Measurements from ENCODE around the gene NAXE. TPM values are rescaled to one million over a fixed set of nuclear protein-coding genes. Genes with fewer than 3 reads are reported as not detected.
A peak's percentile ranks its signal among the peaks of the same experiment; 100 is the strongest.

Gene NAXE
- polyA plus RNA-seq, 3 donors from 2014 or later: 141 to 239 (median 202) TPM

DNA sequence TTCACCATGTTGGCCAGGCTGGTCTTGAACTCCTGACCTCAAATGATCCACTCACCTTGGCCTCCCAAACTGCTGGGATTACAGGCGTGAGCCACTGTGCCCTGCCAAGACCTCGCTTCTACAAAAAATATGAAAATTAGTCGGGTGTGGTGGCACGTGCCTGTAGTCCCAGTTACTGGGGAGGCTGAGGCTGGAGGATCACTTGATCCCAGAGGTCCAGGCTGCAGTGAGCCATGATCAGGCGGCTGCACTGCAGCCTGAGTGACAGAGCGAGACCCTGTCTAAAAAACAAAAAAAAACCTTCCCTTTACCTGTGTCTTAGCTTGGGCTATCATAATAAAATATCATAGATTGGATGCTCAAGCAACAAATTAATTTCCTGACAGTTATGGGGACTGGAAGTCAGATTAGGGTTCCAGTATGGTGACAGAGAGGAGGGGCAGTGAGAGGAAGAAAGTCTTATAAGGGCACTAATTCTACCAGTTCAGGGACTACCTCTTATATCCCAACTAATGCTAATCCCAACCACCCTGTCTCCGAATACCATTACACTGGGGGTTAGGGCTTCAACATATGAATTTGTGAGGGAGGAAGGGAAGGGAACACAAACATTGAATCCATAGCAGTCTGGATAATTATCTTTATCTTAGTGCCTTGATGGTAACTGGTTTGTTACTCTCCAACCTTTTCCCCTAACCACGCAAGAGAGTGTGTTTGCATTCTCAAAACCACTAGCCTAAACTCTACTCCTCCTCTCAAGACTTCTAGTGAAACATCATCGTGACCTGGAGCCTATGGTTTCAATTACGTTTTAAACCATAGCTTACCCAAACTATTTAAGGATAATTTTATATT lies 1.0 kb upstream of the NAXE start:
- H3K36me3 Mint-ChIP-seq: peaks cover 3 to 7% (median 6%) of the 10 kb centered on the region in 3 donors
- no peaks in the 10 kb centered on the region for H3K9me3 Mint-ChIP-seq
- H3K27ac Mint-ChIP-seq: peak overlapping the region; percentile 90 to 96 (median 94)
- H3K27me3 Mint-ChIP-seq (ENCODE audit: low read depth in 3 of 3): peaks cover 2% of the 10 kb centered on the region in 3 donors
- peaks cover 17 to 21% of the 10 kb centered on the region in 2 donors for H3K4me1 Mint-ChIP-seq
- no peak for DNase-seq
- H3K4me3 Mint-ChIP-seq: peak overlapping the region; percentile 88 to 93 (median 91)

GRCh38 chr1:156591181-156591431 lies 470 bp upstream of the NAXE start:
- peaks cover 17 to 21% of the 10 kb centered on the region in 2 donors for H3K4me1 Mint-ChIP-seq
- H3K9me3 Mint-ChIP-seq: no peaks in the 10 kb centered on the region
- H3K27me3 Mint-ChIP-seq (ENCODE audit: low read depth in 3 of 3): peaks cover 2% of the 10 kb centered on the region in 3 donors
- H3K36me3 Mint-ChIP-seq: peaks cover 3 to 8% (median 8%) of the 10 kb centered on the region in 3 donors
- peak overlapping the region; percentile 90 to 96 (median 94) for H3K27ac Mint-ChIP-seq
- no peak for DNase-seq
- peak overlapping the region; percentile 88 to 93 (median 91) for H3K4me3 Mint-ChIP-seq

GRCh38 chr1:156592158-156592909 lies 758 bp downstream of the NAXE start:
- Mint-ChIP-seq H3K27ac (peak overlapping the region; percentile 57 to 90 (median 78)), H3K9me3 (no peaks in the 10 kb centered on the region), H3K27me3 (ENCODE audit: low read depth in 3 of 3) (peaks cover 2% of the 10 kb centered on the region in 3 donors), H3K4me1 (peaks cover 17 to 21% of the 10 kb centered on the region in 2 donors), H3K4me3 (peak overlapping the region; percentile 88 to 93 (median 91)), H3K36me3 (peaks cover 3 to 18% (median 8%) of the 10 kb centered on the region in 3 donors)
- DNase-seq: no peak

- peaks cover 17 to 21% of the 10 kb centered on the region in 2 donors for H3K4me1 Mint-ChIP-seq
- H3K36me3 Mint-ChIP-seq: peaks cover 3 to 18% (median 8%) of the 10 kb centered on the region in 3 donors
- peaks cover 2% of the 10 kb centered on the region in 3 donors for H3K27me3 Mint-ChIP-seq (ENCODE audit: low read depth in 3 of 3)
- no peak for DNase-seq
- H3K4me3 Mint-ChIP-seq: peak overlapping the region; percentile 88 to 93 (median 91)
- peak overlapping the region; percentile 53 to 82 (median 70) for H3K27ac Mint-ChIP-seq
- H3K9me3 Mint-ChIP-seq: no peaks in the 10 kb centered on the region
Observed at GRCh38 chr1:156592910-156593660, 1.5 kb downstream of the NAXE start.

GRCh38 chr1:156593661-156593989 lies 2.0 kb downstream of the NAXE start:
- Mint-ChIP-seq H3K4me1 (peaks cover 17 to 21% of the 10 kb centered on the region in 2 donors), H3K27me3 (ENCODE audit: low read depth in 3 of 3) (peaks cover 2% of the 10 kb centered on the region in 3 donors), H3K4me3 (peak overlapping the region in 1 of 5 donors; percentile 89), H3K27ac (no peak overlapping the region), H3K9me3 (no peaks in the 10 kb centered on the region), H3K36me3 (peaks cover 6 to 18% (median 8%) of the 10 kb centered on the region in 3 donors)
- DNase-seq: no peak

DNA sequence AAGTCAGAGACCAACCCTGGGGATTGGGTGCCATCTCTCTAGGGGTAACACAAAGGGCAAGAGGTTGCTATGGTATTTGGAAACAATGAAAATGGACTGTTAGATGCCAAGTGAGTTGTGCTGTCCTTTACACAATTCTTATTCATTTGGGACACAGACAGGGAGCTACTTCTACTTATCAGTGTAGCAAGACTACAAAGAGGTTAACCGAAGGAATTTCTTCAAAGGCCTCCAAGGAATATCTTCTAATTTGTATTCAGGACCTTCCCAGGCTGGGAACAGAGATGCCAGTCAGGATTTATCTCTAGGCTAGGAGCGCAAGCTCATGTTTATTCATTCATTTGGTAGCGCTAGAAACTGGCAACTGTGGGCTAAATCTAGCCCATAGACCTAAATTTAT lies 2.6 kb downstream of the NAXE start:
- H3K27me3 Mint-ChIP-seq (ENCODE audit: low read depth in 3 of 3): peaks cover 2% of the 10 kb centered on the region in 3 donors

DNA sequence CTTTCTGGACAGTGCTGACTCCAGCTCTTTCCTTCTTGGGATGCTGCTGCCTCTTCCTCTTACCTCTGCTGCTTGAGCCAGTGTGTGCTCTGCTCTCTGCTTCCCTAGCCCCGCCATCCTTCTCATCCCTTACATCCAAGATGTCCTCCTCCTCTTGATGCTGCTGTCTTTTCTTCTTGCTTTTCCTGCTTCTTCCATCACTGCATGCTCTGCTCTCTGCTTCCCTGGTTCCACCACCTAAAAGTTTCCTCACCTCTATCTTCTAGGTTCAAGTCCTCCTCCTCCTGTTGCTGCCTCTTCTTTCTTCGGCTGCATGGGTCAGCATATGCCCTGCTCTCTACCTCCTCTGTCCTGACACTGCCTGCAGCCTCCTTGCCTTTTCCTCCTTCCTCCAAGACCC lies 3.4 kb downstream of the NAXE start:
- peaks cover 8 to 18% (median 9%) of the 10 kb centered on the region in 3 donors for H3K36me3 Mint-ChIP-seq
- peak overlapping the region in 1 of 5 donors; percentile 33 for H3K4me3 Mint-ChIP-seq
- peaks cover 2% of the 10 kb centered on the region in 3 donors for H3K27me3 Mint-ChIP-seq (ENCODE audit: low read depth in 3 of 3)
- no peak for DNase-seq
- peaks cover 17 to 21% of the 10 kb centered on the region in 2 donors for H3K4me1 Mint-ChIP-seq
- no peaks in the 10 kb centered on the region for H3K9me3 Mint-ChIP-seq
- peak overlapping the region in 4 of 6 donors; percentile 15 to 74 (median 48) for H3K27ac Mint-ChIP-seq

More for the DNA sequence above, 2.6 kb downstream of the NAXE start:
- peaks cover 8 to 18% (median 9%) of the 10 kb centered on the region in 3 donors for H3K36me3 Mint-ChIP-seq
- H3K9me3 Mint-ChIP-seq: no peaks in the 10 kb centered on the region
- H3K4me1 Mint-ChIP-seq: peaks cover 17 to 21% of the 10 kb centered on the region in 2 donors
- peak overlapping the region in 1 of 5 donors; percentile 15 for H3K4me3 Mint-ChIP-seq
- peak overlapping the region in 2 of 6 donors; percentile 21 to 39 for H3K27ac Mint-ChIP-seq
- DNase-seq: no peak

GRCh38 chr1:156596426-156596825 lies 4.8 kb downstream of the NAXE start:
- Mint-ChIP-seq H3K9me3 (no peaks in the 10 kb centered on the region), H3K27me3 (ENCODE audit: low read depth in 3 of 3) (peaks cover under 1 to 3% (median under 1%) of the 10 kb centered on the region in 3 donors), H3K27ac (peak overlapping the region in 3 of 6 donors; percentile 23 to 62 (median 53)), H3K36me3 (peaks cover 8 to 18% (median 9%) of the 10 kb centered on the region in 3 donors), H3K4me3 (no peak overlapping the region), H3K4me1 (peaks cover 25 to 26% of the 10 kb centered on the region in 2 donors)
- no peak for DNase-seq

DNA sequence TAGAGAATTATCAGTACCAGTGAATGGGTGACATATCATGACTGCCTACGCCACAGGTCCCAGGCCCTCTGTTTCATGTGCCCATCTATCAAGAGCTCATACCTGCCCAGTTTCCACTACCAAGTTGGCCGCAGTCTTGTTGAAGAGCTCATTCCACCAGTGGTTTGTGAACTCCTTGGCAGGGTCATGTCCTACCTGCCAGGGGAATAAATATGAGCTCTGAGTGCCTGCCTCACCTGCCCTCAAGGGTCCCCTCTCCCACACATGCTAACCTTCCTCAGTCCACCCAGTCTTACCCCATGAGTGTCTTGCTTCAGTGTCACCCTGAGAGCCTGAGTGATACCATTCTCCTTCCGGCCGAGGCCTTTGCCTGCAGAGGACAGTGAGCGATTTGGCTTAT lies 6.5 kb downstream of the NAXE start:
- Mint-ChIP-seq H3K4me1 (peaks cover 27 to 30% of the 10 kb centered on the region in 2 donors), H3K27me3 (ENCODE audit: low read depth in 3 of 3) (peaks cover 0 to 3% (median 2%) of the 10 kb centered on the region in 3 donors), H3K36me3 (peaks cover 8 to 18% (median 9%) of the 10 kb centered on the region in 3 donors), H3K9me3 (no peaks in the 10 kb centered on the region), H3K4me3 (no peak overlapping the region), H3K27ac (peak overlapping the region in 1 of 6 donors; percentile 5)
- DNase-seq: no peak

- H3K27ac Mint-ChIP-seq: peak overlapping the region in 1 of 6 donors; percentile 51
- H3K27me3 Mint-ChIP-seq (ENCODE audit: low read depth in 3 of 3): peaks cover 0 to 3% (median 2%) of the 10 kb centered on the region in 3 donors
- peak overlapping the region in 2 of 5 donors; percentile 15 to 38 for H3K4me3 Mint-ChIP-seq
- no peaks in the 10 kb centered on the region for H3K9me3 Mint-ChIP-seq
- H3K4me1 Mint-ChIP-seq: peaks cover 27 to 30% of the 10 kb centered on the region in 2 donors
- DNase-seq: no peak
- H3K36me3 Mint-ChIP-seq: peaks cover 8 to 18% (median 9%) of the 10 kb centered on the region in 3 donors
Observed at GRCh38 chr1:156598731-156599432, 7.3 kb downstream of the NAXE start.

GRCh38 chr1:156599811-156600210 lies 8.2 kb downstream of the NAXE start:
- H3K36me3 Mint-ChIP-seq: peaks cover 8 to 17% (median 9%) of the 10 kb centered on the region in 3 donors
- no peak for DNase-seq
- H3K9me3 Mint-ChIP-seq: no peaks in the 10 kb centered on the region
- H3K27ac Mint-ChIP-seq: peak overlapping the region in 4 of 6 donors; percentile 40 to 96 (median 56)
- H3K4me1 Mint-ChIP-seq: peaks cover 27 to 30% of the 10 kb centered on the region in 2 donors
- peak overlapping the region in 3 of 5 donors; percentile 38 to 94 (median 90) for H3K4me3 Mint-ChIP-seq
- peaks cover 0 to 3% (median 2%) of the 10 kb centered on the region in 3 donors for H3K27me3 Mint-ChIP-seq (ENCODE audit: low read depth in 3 of 3)

GRCh38 chr1:156600733-156601121 lies 9.2 kb downstream of the NAXE start:
- peaks cover 0 to 12% (median 6%) of the 10 kb centered on the region in 3 donors for H3K36me3 Mint-ChIP-seq
- H3K9me3 Mint-ChIP-seq: no peaks in the 10 kb centered on the region
- no peak for DNase-seq
- H3K27ac Mint-ChIP-seq: peak overlapping the region; percentile 89 to 99 (median 96)
- peaks cover 0 to 2% (median 2%) of the 10 kb centered on the region in 3 donors for H3K27me3 Mint-ChIP-seq (ENCODE audit: low read depth in 3 of 3)
- peaks cover 25 to 30% of the 10 kb centered on the region in 2 donors for H3K4me1 Mint-ChIP-seq
- H3K4me3 Mint-ChIP-seq: peak overlapping the region; percentile 90 to 100 (median 98)

Data from immature natural killer cell (primary cell).